Left cardiac atrium (tissue), 2 donors: ENCODE data around the gene ZNF277. TPM values are rescaled to one million over a fixed set of nuclear protein-coding genes. Genes with fewer than 3 reads are reported as not detected.

Experiments
- total RNA-seq, 2 donors: library from RNA; stranded (reverse); fragmentation: NEBNext Ultra II Directional; extraction: Animal tissue kit (Norgen Biotek cat#: 25700); gene quantifications; one replicate each; pipeline ENCODE4 v1.2.1, GENCODE V29; 2021
- donor health status: DM: no; HTN: yes; CAD: no; lungs with severe emphysema.
- donor health status: DM: yes; HTN: yes; CAD: no.

Gene ZNF277
- total RNA-seq, 2 donors from 2014 or later = 14.9 to 16.2 TPM

Other genes with a start within 250 kb of the ZNF277 start
- gene DOCK4, start 296 bp upstream of the ZNF277 start, total RNA-seq = 10 to 100 TPM; 17.1 to 19.3 TPM
- gene IFRD1, start 243.8 kb downstream of the ZNF277 start, total RNA-seq = 10 to 100 TPM; 22.2 to 42.2 TPM